LNCAP (cell line): ENCODE data around the gene PDE7B.

ENCODE experiments used
- TF ChIP-seq, protein P1 (sequence below): fragments of 450-650 bp; IDR thresholded peaks from 2 replicates; pipeline ENCODE4 v1.5.1; 2017; ENCODE audit warnings: mild to moderate bottlenecking

PDE7B gene

DNA sequence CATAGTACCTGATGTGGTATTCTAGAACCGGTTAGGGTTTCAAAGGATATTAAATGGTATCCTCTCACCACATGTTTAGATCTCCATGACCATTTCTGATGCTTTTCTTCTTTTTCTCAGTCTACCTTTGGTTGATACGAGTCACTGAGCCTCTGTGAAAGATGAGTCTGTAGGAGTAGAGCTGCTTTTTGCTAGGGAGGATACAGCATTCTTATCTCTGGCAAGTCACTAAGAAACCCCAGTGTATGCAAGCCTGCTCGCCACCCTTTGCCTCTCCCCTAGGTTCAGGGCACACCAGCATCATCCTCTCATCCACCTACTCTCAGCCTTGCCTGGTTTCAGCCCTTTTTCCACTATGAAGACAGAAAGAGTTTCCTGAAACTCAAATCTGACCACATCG lies 308.7 kb downstream of the PDE7B start:
- TF ChIP-seq, protein P1, sequence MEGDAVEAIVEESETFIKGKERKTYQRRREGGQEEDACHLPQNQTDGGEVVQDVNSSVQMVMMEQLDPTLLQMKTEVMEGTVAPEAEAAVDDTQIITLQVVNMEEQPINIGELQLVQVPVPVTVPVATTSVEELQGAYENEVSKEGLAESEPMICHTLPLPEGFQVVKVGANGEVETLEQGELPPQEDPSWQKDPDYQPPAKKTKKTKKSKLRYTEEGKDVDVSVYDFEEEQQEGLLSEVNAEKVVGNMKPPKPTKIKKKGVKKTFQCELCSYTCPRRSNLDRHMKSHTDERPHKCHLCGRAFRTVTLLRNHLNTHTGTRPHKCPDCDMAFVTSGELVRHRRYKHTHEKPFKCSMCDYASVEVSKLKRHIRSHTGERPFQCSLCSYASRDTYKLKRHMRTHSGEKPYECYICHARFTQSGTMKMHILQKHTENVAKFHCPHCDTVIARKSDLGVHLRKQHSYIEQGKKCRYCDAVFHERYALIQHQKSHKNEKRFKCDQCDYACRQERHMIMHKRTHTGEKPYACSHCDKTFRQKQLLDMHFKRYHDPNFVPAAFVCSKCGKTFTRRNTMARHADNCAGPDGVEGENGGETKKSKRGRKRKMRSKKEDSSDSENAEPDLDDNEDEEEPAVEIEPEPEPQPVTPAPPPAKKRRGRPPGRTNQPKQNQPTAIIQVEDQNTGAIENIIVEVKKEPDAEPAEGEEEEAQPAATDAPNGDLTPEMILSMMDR, result no peak

DNA sequence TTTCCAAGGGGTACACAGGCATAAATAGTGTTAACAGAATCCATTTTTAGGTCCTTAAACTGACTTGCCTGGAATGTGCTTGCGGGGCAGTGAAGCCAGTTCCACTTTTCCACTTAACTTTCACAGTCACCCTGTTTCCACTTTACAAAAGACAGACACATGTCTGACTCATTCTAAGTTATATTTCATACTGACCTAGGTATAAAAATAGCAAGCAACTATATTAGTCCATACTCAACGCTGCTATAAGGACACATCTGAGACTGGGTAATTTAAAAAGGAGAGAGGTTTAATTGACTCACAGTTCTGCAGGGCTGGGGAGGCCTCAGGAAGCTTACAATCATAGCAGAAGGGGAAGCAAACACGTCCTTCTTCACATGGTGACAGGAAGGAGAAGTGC lies 310.4 kb downstream of the PDE7B start:
- TF ChIP-seq, protein P1, result no peak

DNA sequence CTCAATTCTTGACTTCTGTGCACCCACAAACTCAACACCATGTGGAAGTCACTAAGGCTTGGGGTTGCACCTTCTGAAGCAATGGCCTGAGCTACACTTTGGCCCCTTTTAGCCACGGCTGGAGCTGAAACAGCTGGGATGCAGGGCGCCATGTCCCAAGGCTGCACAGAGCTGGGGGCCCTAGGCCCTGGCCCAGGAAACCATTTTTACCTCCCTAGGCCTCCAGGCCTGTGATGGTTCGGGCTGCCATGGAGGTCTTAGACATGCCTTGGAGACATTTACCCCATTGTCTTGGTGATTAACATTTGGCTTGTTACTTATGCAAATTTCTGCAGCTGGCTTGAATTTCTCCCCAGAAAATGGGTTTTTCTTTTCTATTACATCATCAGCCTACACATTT lies 311.8 kb downstream of the PDE7B start:
- TF ChIP-seq, protein P1, result no peak

DNA sequence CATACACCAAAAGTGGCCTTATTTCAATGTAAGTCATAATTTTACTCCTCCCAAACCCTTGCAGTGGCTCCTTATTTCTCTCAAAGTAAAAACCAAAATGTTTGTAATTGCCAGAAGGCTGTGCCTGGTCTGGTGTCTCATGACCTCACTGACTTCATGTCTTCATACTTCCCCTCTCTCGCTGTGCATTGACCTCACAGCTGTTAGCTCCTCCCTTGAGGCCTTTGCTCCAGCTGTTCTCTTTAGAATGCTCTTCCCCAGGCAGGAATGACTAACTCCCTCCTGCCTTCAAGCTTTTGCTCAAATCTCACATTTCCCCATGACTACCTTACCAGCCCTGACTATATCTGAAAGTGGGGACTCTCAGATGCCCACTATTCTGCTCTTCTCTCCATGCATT lies 315.3 kb downstream of the PDE7B start:
- TF ChIP-seq, protein P1, result no peak

DNA sequence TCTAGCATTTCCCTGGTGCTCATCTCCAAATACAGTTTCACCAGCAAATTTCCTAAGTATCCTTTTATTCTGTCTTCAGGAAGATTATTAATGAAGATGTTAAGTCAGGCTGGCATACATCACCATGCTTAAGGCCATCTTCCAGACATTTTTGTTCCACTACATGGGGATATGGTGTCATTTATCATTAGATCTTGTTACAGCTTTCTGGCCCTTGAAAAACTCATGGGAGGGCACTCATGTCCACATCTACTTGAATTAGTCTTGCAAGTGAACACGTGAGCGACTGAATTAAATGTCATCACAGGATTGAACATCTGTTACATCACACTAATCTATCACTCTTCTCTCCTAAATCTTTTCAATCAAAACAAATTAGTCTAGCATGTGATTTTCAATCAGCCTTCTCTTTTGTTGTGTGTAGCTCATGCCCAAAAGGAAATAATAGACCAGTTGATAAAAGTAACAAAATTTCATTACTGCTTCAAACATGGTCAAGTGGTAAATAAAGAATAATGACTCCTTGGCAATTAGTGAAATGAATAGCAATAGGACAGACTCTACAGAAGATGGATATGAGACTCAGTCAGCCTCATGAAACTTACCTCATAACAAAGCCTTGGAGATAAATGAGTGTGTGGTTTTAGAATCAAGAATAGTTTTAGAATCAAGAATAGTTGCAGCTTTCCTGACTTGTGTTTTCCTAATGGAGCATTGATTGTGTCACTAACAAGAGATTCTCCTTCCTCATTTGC lies 318.1 kb downstream of the PDE7B start:
- TF ChIP-seq, protein P1, result no peak

DNA sequence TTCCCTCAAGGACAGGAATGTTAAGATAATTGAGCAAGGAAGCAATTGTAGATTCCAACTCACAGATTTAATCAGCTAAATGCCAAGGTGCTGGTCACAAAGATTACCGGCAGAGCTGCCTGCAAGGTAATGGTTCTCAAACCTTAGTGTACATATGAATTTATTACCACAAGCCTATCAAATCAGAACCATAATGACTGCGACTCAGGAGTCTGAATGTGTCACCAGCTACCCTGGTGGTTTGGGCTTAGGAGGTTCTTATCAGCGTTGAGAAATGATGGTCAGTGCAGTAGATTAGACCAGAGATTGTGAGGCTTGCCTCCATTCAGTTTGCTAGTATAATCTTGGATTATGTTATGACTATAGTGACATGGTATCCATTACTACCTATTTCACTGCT lies 319.7 kb downstream of the PDE7B start:
- TF ChIP-seq, protein P1, result no peak

DNA sequence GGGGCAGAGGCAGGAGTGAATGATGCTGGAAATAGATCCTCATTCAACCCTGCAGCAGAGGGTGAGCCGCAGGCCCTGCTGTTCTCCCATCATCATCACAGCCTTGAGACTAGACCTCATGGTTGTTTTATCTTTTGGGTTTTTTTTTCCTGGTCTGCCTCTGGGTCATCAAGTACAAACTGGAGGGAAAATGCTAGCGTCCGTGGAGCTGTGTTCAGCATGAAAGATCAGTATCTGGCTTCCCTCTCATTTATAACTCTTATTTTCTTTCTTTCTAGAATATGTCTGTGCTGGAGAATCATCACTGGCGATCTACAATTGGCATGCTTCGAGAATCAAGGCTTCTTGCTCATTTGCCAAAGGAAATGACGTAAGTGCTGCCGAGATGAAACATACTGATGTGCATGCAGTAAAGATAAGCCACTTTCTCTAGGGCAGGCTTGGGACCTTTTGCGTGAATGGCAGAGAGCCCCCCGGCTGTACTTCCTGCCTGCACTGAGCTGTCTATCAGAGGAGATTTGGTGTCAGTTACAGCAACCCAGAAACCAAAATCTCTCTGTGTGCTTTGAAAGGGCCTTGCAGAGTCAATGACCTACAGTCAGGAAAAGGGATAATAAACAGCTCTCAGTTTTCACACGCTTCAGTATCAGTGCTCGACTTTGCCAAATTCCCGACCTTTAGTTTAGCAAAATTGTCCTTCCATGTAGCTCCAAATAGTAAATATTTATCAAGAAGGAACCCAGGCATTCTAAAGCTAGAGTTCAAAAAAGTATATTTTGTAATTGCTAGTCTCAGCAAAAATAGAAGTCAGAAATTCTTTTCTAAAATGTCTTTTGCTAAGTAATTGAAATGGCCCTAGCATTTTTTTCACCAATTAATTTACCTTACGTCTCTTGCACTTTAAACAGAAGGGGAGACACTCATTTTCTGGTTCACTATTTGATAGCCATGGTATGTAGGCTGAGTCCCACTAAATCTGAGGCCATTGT lies 322.3 kb downstream of the PDE7B start:
- TF ChIP-seq, protein P1, result no peak
